ENCODE measurements around the gene TIAM2.
"Not testable (repeated sequence)": the region's sequence is repeated elsewhere in the genome, so short reads cannot be mapped to it uniquely, and the experiment has no call there.

Gene TIAM2

GRCh38 chr6:155106456-155107115 is 111.5 kb downstream of the TIAM2 start:
- DNase-seq: no peak

GRCh38 chr6:155107432-155108069 is 112.4 kb downstream of the TIAM2 start:
- no peak for DNase-seq

- DNase-seq: no peak
Measured at GRCh38 chr6:155108070-155108820, 113.1 kb downstream of the TIAM2 start.

GRCh38 chr6:155110721-155111120 is 115.6 kb downstream of the TIAM2 start:
- no peak for DNase-seq

GRCh38 chr6:155112757-155113156 is 117.6 kb downstream of the TIAM2 start:
- DNase-seq: no peak

- DNase-seq: no peak
Measured at GRCh38 chr6:155115893-155116570, 120.9 kb downstream of the TIAM2 start.

GRCh38 chr6:155116571-155116910 is 121.4 kb downstream of the TIAM2 start:
- DNase-seq: no peak

- no peak for DNase-seq
Measured at GRCh38 chr6:155117256-155117655, 122.1 kb downstream of the TIAM2 start.

GRCh38 chr6:155117785-155118184 is 122.7 kb downstream of the TIAM2 start:
- no peak for DNase-seq

- DNase-seq: not testable (repeated sequence)
Measured at GRCh38 chr6:155119201-155119600, 124.1 kb downstream of the TIAM2 start.

GRCh38 chr6:155120034-155120433 is 124.9 kb downstream of the TIAM2 start:
- DNase-seq: no peak

- DNase-seq: no peak
Measured at GRCh38 chr6:155121294-155121693, 126.2 kb downstream of the TIAM2 start.

- DNase-seq: no peak
Measured at GRCh38 chr6:155121699-155122098, 126.6 kb downstream of the TIAM2 start.

GRCh38 chr6:155122199-155122950 is 127.3 kb downstream of the TIAM2 start:
- no peak for DNase-seq

GRCh38 chr6:155123520-155123919 is 128.4 kb downstream of the TIAM2 start:
- DNase-seq: no peak

GRCh38 chr6:155125906-155126305 is 130.8 kb downstream of the TIAM2 start:
- no peak for DNase-seq

- DNase-seq: no peak
Measured at GRCh38 chr6:155126727-155127439, 131.8 kb downstream of the TIAM2 start.

- no peak for DNase-seq
Measured at GRCh38 chr6:155128977-155129376, 133.9 kb downstream of the TIAM2 start.

GRCh38 chr6:155129744-155130143 is 134.6 kb downstream of the TIAM2 start:
- no peak for DNase-seq

GRCh38 chr6:155130161-155130853 is 135.2 kb downstream of the TIAM2 start:
- DNase-seq: no peak

- DNase-seq: no peak
Measured at GRCh38 chr6:155132617-155133016, 137.5 kb downstream of the TIAM2 start.

- no peak for DNase-seq
Measured at GRCh38 chr6:155141002-155141401, 145.9 kb downstream of the TIAM2 start.

Measured in NK-92 treated with Interleukin-12 subunit alpha and Interleukin-12 subunit beta, amount 100 ng/mL, for 24 hours (cell line).